ENCODE results near the gene TXLNG.

GRCh38 chrX:16832301-16832700 is 46.0 kb downstream of the TXLNG start:
- no peak for TF ChIP-seq POLR2A (IDR thresholded peaks at IDR 0.05; ENCODE audit: low read depth, low read length)
- TF ChIP-seq CTCF (IDR thresholded peaks at IDR 0.05; ENCODE audit: extremely low read depth in 1 of 2, insufficient read depth in 1 of 2, low read depth in 1 of 2, low read length in 2 of 2) = no peak
- no peak for TF ChIP-seq MAX (IDR thresholded peaks at IDR 0.05; ENCODE audit: insufficient read depth, insufficient read length)
- TF ChIP-seq EZH2 (IDR thresholded peaks at IDR 0.05; ENCODE audit: borderline replicate concordance, low read depth, low read length, severe bottlenecking) = no peak
- no peak for TF ChIP-seq MYC (IDR thresholded peaks at IDR 0.05; ENCODE audit: low read depth, low read length)
- no peak for TF ChIP-seq GATA2 (IDR thresholded peaks at IDR 0.05; ENCODE audit: insufficient read depth, insufficient read length, low read depth, low read length)

All from endothelial cell of umbilical vein (primary cell).